Activated CD8-positive, alpha-beta memory T cell treated with anti-CD3 and anti-CD28 coated beads, Interleukin-2, amount 50 U/mL, for 1 hour (primary cell): Measurements from ENCODE around the gene AMH.

Experiments used
- DNase-seq: peaks from one replicate; pipeline ENCODE4 v3.0.0-alpha.2; 2020; ENCODE audit errors: extremely low read depth

The AMH gene

GRCh38 chr19:2221250-2221831 is 27.8 kb upstream of the AMH start:
- DNase-seq, result no peak

- no peak for DNase-seq
Measured at GRCh38 chr19:2221918-2222317, 27.2 kb upstream of the AMH start.

DNA sequence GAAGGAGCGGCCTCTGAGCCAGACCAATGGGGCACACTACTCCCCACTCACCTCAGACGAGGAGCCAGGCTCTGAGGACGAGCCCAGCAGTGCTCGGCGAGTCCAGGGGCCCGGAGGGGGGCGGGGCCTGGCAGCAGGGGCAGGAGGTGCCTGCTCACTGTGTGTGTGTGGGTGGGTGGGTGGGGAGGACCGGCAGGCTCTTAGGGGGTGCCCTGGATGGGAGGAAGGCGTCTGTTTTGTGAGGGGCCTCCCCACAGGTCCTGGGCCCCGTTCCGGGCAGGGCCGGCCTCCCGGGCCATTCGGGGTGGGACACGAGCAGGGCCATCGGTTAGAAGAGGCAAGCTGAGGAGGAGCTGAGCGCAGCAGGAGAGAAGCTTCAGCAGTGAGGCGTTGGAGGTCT is 25.7 kb upstream of the AMH start:
- no peak for DNase-seq

- no peak for DNase-seq
Measured at GRCh38 chr19:2223959-2224358, 25.2 kb upstream of the AMH start.

- no peak for DNase-seq
Measured at GRCh38 chr19:2224754-2225349, 24.3 kb upstream of the AMH start.

- DNase-seq, result no peak
Measured at GRCh38 chr19:2225415-2226050, 23.6 kb upstream of the AMH start.

- no peak for DNase-seq
Measured at GRCh38 chr19:2226051-2226839, 22.9 kb upstream of the AMH start.

- no peak for DNase-seq
Measured at GRCh38 chr19:2226840-2227360, 22.2 kb upstream of the AMH start.

- DNase-seq, result no peak
Measured at GRCh38 chr19:2227415-2228156, 21.5 kb upstream of the AMH start.

- no peak for DNase-seq
Measured at GRCh38 chr19:2228157-2229030, 20.7 kb upstream of the AMH start.

GRCh38 chr19:2229103-2230032 is 19.8 kb upstream of the AMH start:
- no peak for DNase-seq

DNA sequence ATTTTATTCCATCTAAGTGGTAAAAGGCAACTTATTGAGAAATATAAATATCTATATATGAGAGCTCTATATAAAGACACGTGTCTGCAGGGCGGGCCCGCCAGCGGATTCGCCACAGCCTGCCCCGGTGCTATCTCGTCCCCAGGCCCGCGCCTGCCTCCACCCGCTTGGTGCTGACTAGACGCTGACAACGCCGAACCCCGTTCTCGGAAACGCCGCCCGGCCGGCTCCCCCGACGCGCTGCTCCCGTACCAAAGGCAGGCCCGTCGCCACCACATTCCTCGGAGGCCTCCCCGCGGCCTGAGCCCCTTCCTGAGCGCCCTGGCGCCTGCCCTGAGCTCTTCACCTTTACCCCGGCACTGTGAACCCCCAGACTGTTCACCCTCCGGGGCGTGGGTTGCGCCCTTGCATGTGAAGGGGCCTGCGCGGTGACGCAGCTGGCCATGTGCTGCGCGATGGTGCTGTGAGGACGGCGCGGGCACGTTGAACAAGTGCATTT is 19.0 kb upstream of the AMH start:
- DNase-seq, result no peak

- no peak for DNase-seq
Measured at GRCh38 chr19:2230807-2231533, 18.2 kb upstream of the AMH start.

GRCh38 chr19:2231621-2232221 is 17.4 kb upstream of the AMH start:
- no peak for DNase-seq

GRCh38 chr19:2232286-2233151 is 16.6 kb upstream of the AMH start:
- DNase-seq, result no peak

DNA sequence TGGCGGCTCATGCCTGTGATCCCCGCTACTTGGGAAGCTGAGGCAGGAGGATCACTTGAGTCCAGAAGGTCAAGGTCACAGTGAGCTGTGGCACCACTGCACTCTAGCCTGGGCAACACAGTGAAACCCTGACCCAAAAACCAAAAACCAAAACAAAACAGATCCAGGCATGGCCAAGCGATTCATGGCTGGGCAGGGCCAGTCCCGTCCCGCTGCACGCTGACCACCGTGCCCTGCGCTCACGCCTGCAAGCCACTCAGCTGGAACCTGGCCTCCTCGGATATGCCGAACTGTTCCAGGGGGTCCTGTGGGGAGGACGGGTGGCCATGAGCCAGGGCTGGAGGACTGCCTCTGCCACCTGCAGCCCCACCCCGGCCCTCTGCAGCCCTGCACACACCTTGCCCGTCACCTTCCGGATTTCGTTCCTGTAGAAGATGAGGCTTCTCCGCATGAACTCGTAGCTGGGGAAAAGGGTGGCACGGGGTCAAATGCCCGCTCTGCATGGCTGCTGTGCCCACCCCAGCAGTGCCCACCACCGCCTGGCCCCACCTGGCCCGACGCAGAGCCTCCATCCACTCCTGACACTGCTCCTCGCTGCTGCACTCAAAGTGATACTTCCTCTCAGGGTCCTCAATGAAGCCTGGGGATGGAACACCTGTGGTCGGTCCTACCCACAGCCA is 15.4 kb upstream of the AMH start:
- no peak for DNase-seq

DNA sequence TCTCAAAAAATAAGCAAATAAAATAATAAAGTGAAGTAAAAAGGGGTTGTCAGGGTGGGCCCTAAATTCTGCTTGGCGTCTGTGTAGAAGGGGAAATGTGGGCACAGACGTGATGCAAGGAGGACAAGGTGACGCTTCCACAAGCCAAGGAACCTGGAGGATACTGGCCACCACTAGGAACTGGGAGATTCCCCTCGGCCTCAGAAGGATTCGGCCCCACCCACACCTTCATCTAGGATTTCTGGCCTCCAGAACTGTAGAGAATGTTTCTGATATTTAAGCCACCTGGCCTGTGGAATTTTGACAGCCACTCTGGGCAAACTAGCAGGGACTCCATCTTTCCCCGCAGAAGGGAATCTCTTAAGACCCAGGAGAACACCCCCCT is 14.1 kb upstream of the AMH start:
- no peak for DNase-seq
